GF-D8 (cell line): Measurements from ENCODE around the gene PTPRE.

Experiments used
- DNase-seq: peaks from one replicate; lab custom pipeline; 2025; lab: John Stamatoyannopoulos, UW

Gene PTPRE

GRCh38 chr10:127908106-127908958 lies 1.4 kb downstream of the PTPRE start:
- no peak for DNase-seq

GRCh38 chr10:127908959-127909267 lies 2.0 kb downstream of the PTPRE start:
- DNase-seq: no peak

- DNase-seq: no peak
These were observed 3.0 kb downstream of the PTPRE start for GRCh38 chr10:127909716-127910463.

GRCh38 chr10:127910464-127910770 lies 3.5 kb downstream of the PTPRE start:
- no peak for DNase-seq

GRCh38 chr10:127911218-127911866 lies 4.4 kb downstream of the PTPRE start:
- no peak for DNase-seq

GRCh38 chr10:127911867-127912257 lies 5.0 kb downstream of the PTPRE start:
- DNase-seq: no peak

- no peak for DNase-seq
These were observed 5.9 kb downstream of the PTPRE start for GRCh38 chr10:127912607-127913367.

GRCh38 chr10:127913368-127913759 lies 6.5 kb downstream of the PTPRE start:
- DNase-seq: no peak

- DNase-seq: no peak
These were observed 8.4 kb downstream of the PTPRE start for GRCh38 chr10:127915324-127915723.

- DNase-seq: no peak
These were observed 9.9 kb downstream of the PTPRE start for GRCh38 chr10:127916826-127917225.

GRCh38 chr10:127918572-127918971 lies 11.7 kb downstream of the PTPRE start:
- DNase-seq: no peak

- DNase-seq: peak; percentile 74
These were observed 12.7 kb downstream of the PTPRE start for GRCh38 chr10:127919418-127920271.

- DNase-seq: no peak
These were observed 13.6 kb downstream of the PTPRE start for GRCh38 chr10:127920306-127921074.

- no peak for DNase-seq
These were observed 14.3 kb downstream of the PTPRE start for GRCh38 chr10:127921075-127921752.

- no peak for DNase-seq
These were observed 14.8 kb downstream of the PTPRE start for GRCh38 chr10:127921753-127922145.

GRCh38 chr10:127922206-127922605 lies 15.3 kb downstream of the PTPRE start:
- DNase-seq: no peak

GRCh38 chr10:127922675-127923366 lies 15.9 kb downstream of the PTPRE start:
- DNase-seq: no peak

- DNase-seq: no peak
These were observed 16.7 kb downstream of the PTPRE start for GRCh38 chr10:127923646-127924045.

- DNase-seq: peak; percentile 60
These were observed 18.7 kb downstream of the PTPRE start for GRCh38 chr10:127925471-127926207.
